ENCODE measurements around the gene CRYBG3.
A peak's percentile ranks its signal among the peaks of the same experiment; 100 is the strongest.

CRYBG3 gene

DNA sequence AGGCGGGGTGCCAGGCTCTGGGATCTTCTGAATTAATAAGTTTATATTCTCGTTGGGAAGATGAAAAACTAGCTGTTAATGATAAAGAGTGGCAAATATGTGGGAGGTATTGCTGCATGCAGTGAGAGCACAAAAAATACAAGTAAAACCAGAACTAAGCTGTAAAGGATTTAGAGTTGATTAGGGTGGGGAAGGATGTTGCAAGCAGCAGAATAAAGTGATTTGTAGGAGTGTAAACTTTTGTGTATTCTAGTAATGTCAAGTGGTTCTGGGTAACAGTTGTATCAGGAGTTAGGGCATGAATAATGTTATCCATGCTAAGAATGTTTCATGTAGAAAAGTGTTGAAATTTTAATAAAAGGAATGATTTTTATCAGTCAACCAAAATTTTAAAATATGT lies 18.1 kb downstream of the CRYBG3 start:
- no peak for DNase-seq

DNA sequence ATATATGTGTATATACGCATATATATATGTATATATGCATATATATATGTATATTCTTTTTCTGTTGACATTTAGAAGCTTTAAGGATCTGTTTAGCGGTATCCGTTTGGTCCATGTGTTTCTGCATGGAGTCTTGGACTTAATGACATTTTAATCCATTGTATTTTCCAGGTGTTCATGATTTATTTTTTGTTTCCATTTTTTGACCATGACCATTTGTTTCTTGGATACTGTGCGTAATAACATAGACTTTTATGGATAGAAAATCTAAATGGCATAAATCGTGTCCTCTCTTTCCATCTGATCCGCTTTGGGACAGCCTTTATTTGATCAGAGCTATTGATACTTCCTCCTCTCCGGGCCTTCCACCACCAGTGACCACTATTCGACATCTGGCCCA lies 19.5 kb downstream of the CRYBG3 start:
- DNase-seq = no peak

DNA sequence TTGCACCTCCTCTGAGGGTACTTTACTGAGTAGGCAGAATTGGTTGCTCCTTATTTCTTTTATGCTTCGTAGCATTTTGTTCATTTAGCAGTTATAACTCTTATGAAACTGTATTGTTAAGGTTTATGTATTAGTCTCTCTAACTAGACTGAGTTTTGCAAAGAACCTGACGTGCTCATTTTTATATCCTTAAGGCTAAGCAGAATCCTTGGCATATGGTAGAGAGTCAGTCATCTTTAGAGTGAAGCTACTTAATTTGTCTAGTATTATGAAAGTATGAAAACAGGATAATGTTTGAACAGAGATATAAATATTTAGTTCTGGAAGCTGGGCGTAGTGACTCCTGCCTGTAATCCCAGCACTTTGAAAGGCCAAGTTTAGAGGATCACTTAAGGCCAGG lies 20.1 kb downstream of the CRYBG3 start:
- DNase-seq = no peak

DNA sequence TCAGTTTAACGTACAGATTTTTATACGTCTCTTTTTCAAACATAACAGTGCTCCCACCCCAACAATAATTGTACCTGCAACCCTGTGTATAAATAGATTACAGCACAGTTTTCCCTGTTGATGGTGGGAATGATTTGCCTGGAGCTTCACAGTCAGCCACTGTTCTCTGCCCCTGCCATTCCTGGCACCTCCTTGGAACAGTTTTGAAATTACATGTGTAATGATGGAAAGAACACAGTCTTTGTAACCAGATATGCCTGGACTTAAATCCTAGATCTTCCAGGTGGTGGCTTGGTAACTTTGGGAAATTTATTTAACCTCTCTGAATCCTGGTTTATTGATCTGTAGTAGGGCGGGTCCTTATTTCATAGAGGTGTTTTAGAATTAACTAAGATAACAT lies 27.0 kb downstream of the CRYBG3 start:
- no peak for DNase-seq

DNA sequence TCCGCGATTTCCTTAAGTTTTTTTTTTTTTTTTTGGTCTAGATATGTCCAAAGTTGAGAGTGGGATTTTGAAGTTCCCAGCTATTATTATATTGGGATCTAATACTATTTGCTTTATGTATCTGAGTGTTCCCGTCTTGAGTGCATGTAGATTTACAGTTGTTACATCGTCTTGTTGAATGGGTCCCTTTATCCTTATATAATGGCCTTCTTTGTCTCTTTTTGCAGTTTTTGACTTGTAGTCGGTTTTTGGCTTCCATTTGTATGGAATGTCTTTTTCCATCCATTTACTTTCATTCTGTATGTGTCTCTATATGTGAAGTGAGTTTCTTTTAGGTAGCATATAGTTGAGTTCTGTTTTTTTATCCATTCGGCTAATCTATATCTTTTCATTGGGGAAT lies 35.6 kb downstream of the CRYBG3 start:
- no peak for DNase-seq

DNA sequence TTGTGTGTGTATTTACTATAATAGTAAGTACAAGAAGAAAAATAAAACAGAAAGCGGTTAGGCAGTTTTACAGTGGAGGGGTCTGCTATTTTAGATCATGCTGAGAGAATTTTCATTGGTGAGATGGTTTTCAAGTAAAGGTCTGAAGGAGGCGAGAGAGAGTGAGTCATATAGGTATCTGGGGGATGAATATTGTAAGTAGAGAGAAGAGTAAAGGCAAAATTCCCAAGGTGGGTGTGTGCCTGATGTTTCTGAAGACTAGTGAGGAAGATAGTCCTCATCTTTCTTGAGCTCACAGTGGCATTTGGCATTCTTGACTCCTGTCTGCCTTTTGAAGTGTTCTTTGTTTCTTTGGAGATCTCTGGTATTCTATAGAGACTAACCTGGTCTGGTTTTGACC lies 38.6 kb downstream of the CRYBG3 start:
- DNase-seq = no peak

DNA sequence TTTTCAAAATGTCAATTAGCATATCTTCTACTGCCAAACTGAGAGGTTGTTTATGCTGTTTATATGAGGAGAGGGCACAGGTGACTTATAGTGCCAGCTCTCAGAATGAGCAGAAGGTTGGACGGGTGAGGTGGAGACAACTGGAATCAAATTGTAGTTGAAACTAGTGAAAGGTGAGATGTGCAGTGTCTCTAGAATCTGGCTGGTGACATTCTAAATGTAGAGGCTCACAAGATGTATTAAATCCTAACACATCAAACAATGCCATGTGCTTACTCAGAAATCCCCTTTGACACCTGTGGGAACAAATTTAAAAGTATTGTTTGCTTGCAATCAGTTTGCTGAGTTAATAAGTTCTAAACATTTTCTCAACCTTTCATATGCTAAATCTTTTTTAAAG lies 40.8 kb downstream of the CRYBG3 start:
- DNase-seq = no peak

DNA sequence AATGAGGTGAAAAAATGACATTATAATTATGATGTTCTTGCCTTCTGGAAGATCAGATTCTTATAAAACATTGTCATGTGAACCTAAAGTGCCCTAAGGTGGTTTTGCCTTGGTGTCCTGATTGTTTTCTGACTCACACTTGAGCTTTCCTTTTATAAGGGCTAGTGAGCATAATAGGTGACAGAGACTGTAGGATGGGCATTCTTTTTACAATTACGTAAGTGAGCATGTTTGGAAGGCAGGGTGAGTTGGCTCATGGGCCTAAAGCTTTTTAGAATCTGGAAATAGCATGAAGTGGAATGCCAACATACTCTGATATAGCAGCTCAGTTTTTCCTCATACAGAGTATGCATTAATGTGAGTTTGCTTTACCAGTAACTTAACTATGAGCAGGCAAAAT lies 41.2 kb downstream of the CRYBG3 start:
- DNase-seq = no peak

DNA sequence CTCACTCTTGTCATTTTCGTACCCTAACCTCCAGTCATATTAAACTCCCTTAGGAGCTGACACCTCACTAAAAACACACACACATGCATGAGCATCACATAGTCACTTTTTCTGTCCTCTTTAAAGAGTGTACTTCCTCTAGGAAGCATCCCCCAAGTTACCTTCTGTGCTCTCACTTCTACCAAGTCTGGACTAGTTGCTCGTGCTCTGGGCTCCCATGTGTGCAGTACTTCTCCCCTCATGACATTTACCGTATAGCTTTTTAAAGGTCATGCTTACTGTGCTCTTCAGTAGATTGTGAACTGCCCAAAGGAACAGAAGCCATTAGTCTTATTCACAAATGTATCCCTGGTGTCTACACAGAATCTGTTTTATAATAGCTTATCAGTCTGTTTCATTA lies 42.0 kb downstream of the CRYBG3 start:
- no peak for DNase-seq

DNA sequence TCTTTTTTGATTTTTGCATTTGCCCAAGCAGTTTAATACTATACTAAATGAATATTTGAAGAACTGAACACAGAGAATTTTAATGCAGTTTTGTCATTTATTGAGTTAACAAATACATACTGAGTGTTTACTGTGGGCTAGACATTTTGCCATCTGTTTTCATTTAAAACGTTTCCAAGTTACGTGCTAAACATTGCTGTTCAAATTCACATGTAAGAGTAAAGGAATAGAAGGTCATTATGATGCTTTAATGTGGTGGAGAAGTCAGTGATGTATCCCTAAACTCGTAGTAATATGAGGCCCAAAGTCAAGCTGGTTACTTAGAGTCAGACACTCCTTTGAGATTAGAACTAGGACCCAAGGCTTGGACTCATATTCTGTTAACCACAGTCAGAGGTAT lies 49.4 kb downstream of the CRYBG3 start:
- DNase-seq = no peak

DNA sequence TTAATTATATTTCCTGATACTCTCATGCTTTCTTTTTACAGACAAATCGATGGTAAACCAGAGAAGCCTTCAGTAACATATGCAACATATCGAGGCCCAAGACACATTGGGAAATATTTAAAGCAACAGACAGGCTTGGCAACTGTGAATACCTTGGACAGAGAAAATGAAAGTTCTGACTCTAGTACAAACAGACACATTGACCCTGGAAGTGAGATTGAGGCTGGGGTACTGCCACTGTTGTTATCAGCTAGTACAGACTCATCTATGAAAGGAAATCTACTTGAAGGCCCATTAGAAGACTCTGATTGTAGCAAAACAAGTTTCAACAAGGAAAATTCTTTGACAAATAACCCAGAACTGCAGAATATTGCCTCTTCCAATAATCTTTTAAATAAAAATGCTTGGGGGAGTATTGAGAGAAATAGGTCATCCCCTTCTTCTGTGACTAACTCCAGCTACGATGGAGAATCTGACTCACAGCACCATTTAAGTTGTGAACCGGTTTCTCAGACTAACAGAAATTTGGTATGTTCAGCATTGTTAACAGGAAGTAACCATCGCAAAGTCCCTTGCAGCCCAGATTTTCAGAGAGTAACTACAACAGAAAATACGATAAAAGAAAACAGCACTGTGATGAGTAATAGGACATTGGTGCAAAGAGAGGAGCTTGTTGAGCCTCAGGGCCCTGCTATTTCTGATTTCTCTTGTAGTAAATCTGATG lies 50.2 kb downstream of the CRYBG3 start:
- no peak for DNase-seq

DNA sequence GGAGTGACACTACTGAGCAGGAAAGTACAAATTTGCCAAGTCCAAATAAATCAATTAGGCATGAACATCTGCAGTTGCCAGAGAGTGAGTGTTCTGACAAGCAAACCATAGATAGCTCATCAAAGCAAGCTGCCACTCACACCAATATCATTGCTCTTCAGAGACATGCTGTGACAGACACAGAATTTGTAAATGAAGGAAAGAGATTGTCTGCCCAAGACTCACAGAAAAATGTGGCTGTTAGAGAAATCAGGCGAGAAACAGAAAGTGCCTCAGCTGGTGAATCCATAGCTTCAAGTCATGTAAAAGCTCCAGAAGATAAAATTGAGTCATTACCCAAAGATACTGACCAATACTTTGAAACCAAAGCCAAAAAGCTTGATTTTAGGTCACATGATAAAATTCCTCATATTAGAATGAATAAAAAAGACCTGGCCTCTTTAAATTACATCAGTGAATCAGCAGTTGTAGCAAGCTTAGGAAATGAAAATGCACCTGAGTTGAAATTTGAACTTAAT lies 50.8 kb downstream of the CRYBG3 start:
- peak; percentile 49 for DNase-seq

DNA sequence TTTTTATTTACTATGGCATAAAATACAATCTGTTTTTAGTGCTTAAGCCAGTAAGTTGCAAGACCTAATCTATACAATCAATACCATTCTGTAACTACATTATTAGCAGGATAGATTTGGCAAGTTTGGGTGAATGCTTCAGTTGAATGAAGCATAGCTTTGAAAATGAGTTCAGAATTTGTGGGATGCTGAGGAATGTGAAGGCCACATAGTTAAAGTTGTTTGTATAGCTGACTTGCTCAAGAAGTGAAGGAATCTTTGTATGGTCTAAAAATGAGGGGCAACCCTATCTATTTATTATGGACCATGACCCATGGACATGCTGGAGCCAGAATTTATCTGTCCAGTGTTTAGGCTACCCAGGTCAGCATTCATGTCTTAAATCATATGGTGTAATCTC lies 58.5 kb downstream of the CRYBG3 start:
- DNase-seq = no peak

DNA sequence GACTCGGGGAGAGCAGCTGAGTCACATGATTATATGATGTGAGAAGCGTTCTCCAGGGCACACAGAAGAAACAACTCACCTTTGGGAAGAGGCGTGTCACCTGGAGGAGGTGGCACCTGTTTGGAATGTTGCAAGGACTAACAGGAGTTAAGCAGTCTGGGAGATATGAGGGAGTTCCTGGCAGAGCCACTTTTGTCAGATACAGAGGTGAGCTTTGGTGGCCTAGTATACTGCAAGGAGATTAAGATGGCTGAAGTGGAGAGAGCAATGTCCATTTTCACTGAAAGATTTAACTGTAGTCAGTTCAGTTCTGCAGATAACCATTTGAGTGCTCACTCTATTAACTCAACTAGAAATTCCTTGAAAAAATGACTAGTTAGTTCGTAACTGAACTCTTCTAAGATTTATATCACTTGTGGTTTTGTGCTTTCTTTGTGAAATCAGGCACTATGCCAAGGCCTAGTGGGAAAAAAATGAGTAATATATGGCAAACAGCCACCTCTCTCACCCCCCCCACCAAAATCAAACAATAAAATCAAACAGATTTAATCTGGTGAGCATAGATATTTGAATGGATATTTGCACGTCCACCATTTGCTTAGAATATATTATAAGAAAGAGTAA lies 61.3 kb downstream of the CRYBG3 start:
- DNase-seq = no peak

DNA sequence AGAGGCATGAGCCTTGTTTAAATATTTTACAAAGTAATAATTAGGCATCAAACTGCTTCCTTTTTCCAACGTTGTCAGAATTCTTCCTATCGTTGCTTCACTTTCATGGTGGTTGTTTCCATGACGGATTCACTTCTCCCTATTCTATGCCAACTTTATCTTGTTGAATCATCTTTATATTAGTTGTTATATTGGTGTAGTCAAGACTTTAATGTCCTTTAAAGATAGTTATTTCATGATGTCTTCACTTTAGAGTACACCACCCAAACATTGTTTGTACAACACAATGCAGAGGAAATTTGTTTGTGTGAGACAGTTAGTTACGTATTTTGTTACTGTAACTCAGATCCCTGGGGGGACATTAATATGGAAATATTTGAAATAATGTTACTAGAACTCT lies 61.9 kb downstream of the CRYBG3 start:
- no peak for DNase-seq

DNA sequence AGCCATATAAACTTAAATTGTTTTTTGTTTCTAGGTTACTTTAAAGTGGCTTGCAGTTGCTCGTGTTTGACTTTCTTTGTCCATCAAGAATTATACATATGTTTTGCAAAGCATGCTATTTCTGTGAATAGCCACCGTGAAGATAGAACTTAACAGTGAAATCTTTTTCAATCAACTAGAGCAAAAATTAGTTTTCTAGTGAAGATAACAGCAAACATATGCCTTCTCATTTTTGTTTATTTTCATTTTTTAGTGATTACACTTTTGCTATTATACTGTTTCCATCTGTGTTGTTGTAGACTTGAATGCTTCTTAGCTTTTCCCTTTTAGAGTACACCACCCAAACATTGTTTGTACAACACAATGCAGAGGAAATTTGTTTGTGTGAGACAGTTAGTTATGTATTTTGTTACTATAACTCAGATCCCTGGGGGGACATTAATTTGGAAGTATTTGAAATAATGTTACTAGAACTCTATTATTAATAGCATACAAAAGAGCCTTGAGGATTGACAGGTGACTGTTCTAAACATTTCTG lies 62.8 kb downstream of the CRYBG3 start:
- no peak for DNase-seq

DNA sequence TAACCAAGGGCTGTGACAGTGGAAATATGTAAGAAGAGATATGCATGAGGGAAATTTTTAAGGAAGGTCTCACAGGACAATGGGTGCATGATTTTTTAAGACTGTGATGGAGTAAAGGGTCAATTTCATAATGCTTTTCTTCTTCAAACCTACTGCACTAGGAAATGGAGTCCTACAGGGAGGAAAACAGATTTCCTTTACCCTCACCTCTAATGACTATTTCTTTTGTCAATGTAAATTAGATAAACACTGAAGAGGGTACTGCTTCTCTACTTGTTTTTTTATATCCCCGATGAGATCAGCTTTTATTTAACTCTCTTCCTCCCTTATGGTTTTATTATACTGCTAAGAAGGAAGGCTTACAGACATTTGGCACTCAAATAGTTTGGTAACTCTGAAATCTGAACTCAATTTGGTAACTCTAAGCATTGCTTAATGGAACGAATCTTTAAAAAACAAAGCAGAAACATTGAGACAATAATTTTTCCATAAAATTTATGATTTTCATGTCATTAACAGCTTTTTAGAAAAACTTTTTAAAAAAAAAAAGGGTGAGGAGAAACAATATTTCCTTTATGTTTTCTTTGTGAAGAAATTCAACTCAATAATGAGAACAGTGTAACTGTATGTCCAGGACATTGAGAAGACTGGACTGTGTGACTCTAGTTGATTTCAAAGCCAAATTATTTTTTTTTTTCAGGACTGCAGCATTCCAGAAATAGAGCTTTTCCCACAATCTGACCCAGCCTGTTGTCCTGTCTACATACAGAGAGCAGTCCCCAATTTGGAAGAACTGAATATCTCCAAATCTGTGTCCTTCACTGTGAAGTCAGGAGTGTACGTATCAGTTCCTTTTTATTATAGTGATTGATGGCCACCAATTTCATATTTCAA lies 64.4 kb downstream of the CRYBG3 start:
- DNase-seq = no peak

DNA sequence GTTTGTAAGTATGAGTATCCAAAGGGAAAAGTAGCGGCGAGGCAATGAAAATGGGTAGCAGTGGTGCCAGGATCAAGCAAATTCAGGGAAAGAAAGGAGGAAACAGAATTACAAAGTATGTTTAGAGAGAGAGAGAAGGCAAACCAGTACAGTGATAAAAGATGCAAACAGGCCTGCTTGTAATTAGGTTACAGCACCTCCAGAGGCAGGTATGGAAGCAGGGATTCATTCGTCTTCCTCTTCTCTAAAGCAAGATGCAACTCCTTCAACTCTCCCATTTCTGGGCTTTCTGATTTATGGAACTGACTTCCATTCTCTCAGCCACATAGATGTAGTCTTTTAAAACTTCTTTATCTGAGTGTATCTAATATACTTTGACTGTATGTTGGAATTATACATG lies 68.0 kb downstream of the CRYBG3 start:
- no peak for DNase-seq

DNA sequence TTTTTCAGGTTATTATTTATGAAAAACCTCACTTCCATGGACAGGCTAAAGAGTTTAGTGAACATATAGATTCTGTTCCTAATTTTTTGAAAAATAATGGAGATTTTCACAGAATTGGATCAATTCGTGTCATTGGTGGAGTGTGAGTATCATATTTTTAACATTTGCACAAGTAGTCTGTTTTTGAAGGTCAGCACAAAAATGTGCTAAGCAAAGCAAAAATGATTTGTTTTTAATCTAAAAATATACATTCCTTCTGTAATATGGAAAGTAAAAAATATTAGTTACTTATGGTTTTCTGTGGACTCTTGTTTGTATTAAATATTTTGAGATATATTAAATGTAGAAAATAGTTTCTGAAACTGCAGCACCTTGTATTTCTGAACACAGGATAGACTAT lies 71.0 kb downstream of the CRYBG3 start:
- no peak for DNase-seq

DNA sequence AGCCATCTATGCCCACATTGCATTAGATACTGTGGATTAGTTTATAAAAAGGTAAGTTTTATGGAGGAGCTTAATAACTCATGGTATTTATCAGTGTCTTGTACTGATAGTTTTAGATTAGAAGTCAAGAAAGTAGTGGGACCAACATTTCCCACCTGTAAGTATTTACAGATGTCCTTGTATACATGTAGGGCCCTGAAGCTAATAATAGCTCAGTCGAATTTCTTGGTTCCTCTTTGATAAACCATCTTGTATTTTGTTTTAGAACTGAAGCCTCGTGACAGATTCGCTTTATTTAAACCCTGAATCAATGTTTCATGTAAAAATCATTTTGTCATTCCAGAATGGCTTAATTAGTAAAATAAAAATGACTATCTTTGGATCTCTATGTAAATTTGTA lies 73.4 kb downstream of the CRYBG3 start:
- DNase-seq = no peak

DNA sequence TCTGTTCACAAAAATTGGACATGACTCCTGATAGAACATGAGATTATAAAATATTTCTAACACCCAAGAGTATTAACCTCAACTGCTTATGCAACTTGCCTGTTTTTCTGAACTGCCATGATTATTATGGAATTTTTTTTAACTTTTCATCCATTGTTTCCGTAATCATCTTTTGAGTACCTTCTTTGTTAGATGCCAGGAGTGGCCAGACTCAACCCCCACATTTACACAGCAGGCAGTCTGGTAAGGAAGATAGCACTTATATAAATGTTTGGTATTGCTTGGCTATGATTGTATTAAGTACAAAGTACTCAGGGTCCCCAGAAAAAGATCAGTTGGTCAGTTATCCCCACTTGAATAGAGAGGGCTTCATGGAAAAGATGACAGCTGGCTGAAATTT lies 74.3 kb downstream of the CRYBG3 start:
- no peak for DNase-seq

DNA sequence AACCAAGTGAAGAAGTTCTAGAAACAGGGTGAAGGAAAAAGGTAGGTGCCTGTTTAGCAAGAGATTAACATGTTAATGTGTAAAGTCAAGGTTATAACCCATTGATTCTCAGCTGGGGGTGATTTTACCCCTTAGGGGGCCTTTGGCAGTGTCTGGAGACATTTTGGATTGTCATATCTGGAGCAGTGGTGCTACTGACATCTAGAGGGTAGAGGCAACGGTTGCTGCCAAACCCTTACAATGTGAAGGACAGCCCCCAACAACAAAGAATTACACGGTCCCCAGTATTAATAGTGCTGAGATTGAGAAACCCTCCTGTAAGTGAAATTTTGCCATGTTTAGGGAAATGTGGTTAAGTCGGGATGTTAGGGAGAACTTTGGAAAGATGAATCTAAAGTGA lies 74.7 kb downstream of the CRYBG3 start:
- DNase-seq = no peak

DNA sequence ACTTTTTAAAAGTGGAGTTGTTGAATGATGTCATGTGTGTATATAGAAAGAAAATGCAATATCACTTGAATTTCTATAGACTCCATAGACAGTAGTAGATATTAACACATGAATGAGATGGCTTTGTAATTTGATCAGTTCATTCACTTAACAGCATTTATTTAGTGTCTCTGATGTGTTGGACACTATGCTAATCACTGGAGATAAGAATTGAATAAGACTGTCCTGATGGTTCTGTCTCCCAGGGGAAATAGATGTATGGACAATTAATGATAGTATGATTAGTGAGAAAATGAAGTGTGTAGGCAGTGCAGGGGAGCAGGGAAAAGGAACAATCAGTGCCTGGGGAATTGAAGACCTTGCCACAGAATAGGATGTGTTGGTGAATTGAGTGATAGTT lies 77.5 kb downstream of the CRYBG3 start:
- DNase-seq = no peak

Measured in NCI-H1694 (cell line).